Heart left ventricle (tissue), 13 donors: Measurements from ENCODE around the gene SEMA4A.

Source experiments
- POLR2A ChIP-seq, 2 donors: fragments of 450-650 bp; IDR thresholded peaks; one replicate each; pipeline ENCODE4 v1.6.1; 2017; ENCODE audit warnings: antibody characterized with exemption in 2 of 2, mild to moderate bottlenecking in 2 of 2, moderate library complexity in 2 of 2
- TF ChIP-seq, protein P1 (sequence below), 12 donors: fragments of 200-600 bp; sonication (generic) in 4 of 12; IDR thresholded peaks; one replicate each; pipeline versions ENCODE4 v1.5.0 to v1.8.0; 2018 to 2022; ENCODE audit warnings: antibody characterized with exemption in 12 of 12, mild to moderate bottlenecking in 5 of 12
- donor health status: ischemic (EF 13 %, LVEDD 7.1; RV severe dilation, severe dysfunction).
- donor health status: DM: no; HTN: yes; CAD: no.
- donor health status: DM: no; HTN: no; CAD: no.
- donor health status: ischemic (EF 25% LVEDD 6.9; RV normal size, moderate dysfunction).
- donor health status: ischemic (EF 25% LVEDD 5.7; RV mildly dilated, moderate dysfunction).
- donor health status: ischemic (EF 35%, LVEDD 5.7; RV mildly dilated, moderate dysfunction).
- donor health status: nonischemic (EF 11% LVEDD 7.7; RV severe dilation, severe dysfunction).
- donor health status: DM: yes; HTN: yes; CAD: no.
- donor health status: PGD.
- donor health status: ischemic (EF 29% LVEDD 5.4; RV normal size, mild dysfunction).
- donor health status: nonischemic (EF 23%, LVEDD 6.1; RV moderate dilation, normal function).

DNA sequence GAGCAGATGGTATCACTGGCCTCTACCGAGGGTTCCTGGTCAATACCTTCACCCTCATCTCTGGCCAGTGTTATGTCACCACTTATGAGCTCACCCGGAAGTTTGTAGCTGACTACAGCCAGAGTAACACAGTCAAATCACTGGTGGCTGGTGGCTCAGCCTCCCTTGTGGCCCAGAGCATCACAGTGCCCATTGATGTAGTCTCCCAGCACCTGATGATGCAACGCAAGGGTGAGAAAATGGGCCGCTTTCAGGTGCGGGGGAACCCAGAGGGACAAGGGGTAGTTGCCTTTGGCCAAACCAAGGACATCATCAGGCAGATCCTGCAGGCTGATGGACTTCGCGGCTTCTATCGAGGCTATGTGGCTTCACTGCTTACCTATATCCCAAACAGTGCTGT lies 46.7 kb downstream of the SEMA4A start:
- TF ChIP-seq, protein P1, sequence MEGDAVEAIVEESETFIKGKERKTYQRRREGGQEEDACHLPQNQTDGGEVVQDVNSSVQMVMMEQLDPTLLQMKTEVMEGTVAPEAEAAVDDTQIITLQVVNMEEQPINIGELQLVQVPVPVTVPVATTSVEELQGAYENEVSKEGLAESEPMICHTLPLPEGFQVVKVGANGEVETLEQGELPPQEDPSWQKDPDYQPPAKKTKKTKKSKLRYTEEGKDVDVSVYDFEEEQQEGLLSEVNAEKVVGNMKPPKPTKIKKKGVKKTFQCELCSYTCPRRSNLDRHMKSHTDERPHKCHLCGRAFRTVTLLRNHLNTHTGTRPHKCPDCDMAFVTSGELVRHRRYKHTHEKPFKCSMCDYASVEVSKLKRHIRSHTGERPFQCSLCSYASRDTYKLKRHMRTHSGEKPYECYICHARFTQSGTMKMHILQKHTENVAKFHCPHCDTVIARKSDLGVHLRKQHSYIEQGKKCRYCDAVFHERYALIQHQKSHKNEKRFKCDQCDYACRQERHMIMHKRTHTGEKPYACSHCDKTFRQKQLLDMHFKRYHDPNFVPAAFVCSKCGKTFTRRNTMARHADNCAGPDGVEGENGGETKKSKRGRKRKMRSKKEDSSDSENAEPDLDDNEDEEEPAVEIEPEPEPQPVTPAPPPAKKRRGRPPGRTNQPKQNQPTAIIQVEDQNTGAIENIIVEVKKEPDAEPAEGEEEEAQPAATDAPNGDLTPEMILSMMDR (IDR thresholded peaks at IDR 0.05): no peak
- no peak for TF ChIP-seq POLR2A (IDR thresholded peaks at IDR 0.05)
